Stimulated activated CD4-positive, alpha-beta T cell treated with anti-CD3 and anti-CD28 coated beads, Interleukin-15, amount 100 ng/mL, for 48 hours (primary cell): ENCODE data around the gene CTTNBP2NL.
"Not testable (repeated sequence)": the region's sequence is repeated elsewhere in the genome, so short reads cannot be mapped to it uniquely, and the experiment has no call there.

Experiments
- DNase-seq, 2 donors: peaks; one replicate each; pipeline ENCODE4 v3.0.0-alpha.2; 2020; ENCODE audit warnings: low read depth in 2 of 2

The CTTNBP2NL gene

GRCh38 chr1:112418099-112418892 lies 22.3 kb downstream of the CTTNBP2NL start:
- DNase-seq, result no peak

GRCh38 chr1:112423207-112423606 lies 27.2 kb downstream of the CTTNBP2NL start:
- DNase-seq, result no peak

- DNase-seq, result not testable (repeated sequence)
Observed at GRCh38 chr1:112423666-112424065, 27.7 kb downstream of the CTTNBP2NL start.

- no peak for DNase-seq
Observed at GRCh38 chr1:112429749-112430148, 33.7 kb downstream of the CTTNBP2NL start.

GRCh38 chr1:112431038-112431437 lies 35.0 kb downstream of the CTTNBP2NL start:
- DNase-seq, result no peak

- DNase-seq, result no peak
Observed at GRCh38 chr1:112435448-112435847, 39.4 kb downstream of the CTTNBP2NL start.

- no peak for DNase-seq
Observed at GRCh38 chr1:112436384-112437156, 40.6 kb downstream of the CTTNBP2NL start.

GRCh38 chr1:112438156-112438555 lies 42.1 kb downstream of the CTTNBP2NL start:
- DNase-seq, result not testable (repeated sequence)

- no peak for DNase-seq
Observed at GRCh38 chr1:112439592-112439991, 43.6 kb downstream of the CTTNBP2NL start.

GRCh38 chr1:112440574-112440973 lies 44.6 kb downstream of the CTTNBP2NL start:
- no peak for DNase-seq

GRCh38 chr1:112444269-112444668 lies 48.3 kb downstream of the CTTNBP2NL start:
- no peak for DNase-seq

- no peak for DNase-seq
Observed at GRCh38 chr1:112445596-112445995, 49.6 kb downstream of the CTTNBP2NL start.

GRCh38 chr1:112446411-112446810 lies 50.4 kb downstream of the CTTNBP2NL start:
- DNase-seq, result no peak

- no peak for DNase-seq
Observed at GRCh38 chr1:112448904-112449629, 53.1 kb downstream of the CTTNBP2NL start.

GRCh38 chr1:112449630-112449983 lies 53.6 kb downstream of the CTTNBP2NL start:
- no peak for DNase-seq

GRCh38 chr1:112450773-112451172 lies 54.8 kb downstream of the CTTNBP2NL start:
- DNase-seq, result no peak

GRCh38 chr1:112451301-112451700 lies 55.3 kb downstream of the CTTNBP2NL start:
- DNase-seq, result not testable (repeated sequence)

GRCh38 chr1:112453876-112454275 lies 57.9 kb downstream of the CTTNBP2NL start:
- no peak for DNase-seq

- no peak for DNase-seq
Observed at GRCh38 chr1:112454316-112454715, 58.3 kb downstream of the CTTNBP2NL start.

- no peak for DNase-seq
Observed at GRCh38 chr1:112457241-112457640, 61.2 kb downstream of the CTTNBP2NL start.

- no peak for DNase-seq
Observed at GRCh38 chr1:112457955-112458354, 61.9 kb downstream of the CTTNBP2NL start.

GRCh38 chr1:112458756-112459155 lies 62.7 kb downstream of the CTTNBP2NL start:
- DNase-seq, result no peak
